Measurements from ENCODE around the gene ARMC5.

The ARMC5 gene

GRCh38 chr16:31473264-31473984, 14.1 kb downstream of the ARMC5 start:
- Histone ChIP-seq H3K27me3 (ENCODE audit: insufficient read depth, low read length) (peaks cover 47% of the 10 kb centered on the region), H3K9ac (ENCODE audit: low read depth, low read length) (no peak overlapping the region), H3K27ac (ENCODE audit: low read depth, low read length) (no peak overlapping the region), H3K9me3 (ENCODE audit: insufficient read depth, low read depth, low read length) (no peaks in the 10 kb centered on the region), H3K4me3 (ENCODE audit: low read length) (no peak overlapping the region), H3K36me3 (ENCODE audit: insufficient read depth, low read length) (0 out of 2 replicates have a peak, but pooled peaks cover 4% of the 10 kb centered on the region), H3K4me1 (ENCODE audit: insufficient read depth, low read length) (0 out of 2 replicates have a peak, but pooled peaks cover 3% of the 10 kb centered on the region)
- WGBS = 91% methylated on average over 17 of the region's 17 CpGs

GRCh38 chr16:31474173-31474714, 14.9 kb downstream of the ARMC5 start:
- Histone ChIP-seq H3K9me3 (ENCODE audit: insufficient read depth, low read depth, low read length) (no peaks in the 10 kb centered on the region), H3K27me3 (ENCODE audit: insufficient read depth, low read length) (peaks cover 51% of the 10 kb centered on the region), H3K27ac (ENCODE audit: low read depth, low read length) (no peak overlapping the region), H3K4me1 (ENCODE audit: insufficient read depth, low read length) (0 out of 2 replicates have a peak, but pooled peaks cover 3% of the 10 kb centered on the region), H3K9ac (ENCODE audit: low read depth, low read length) (no peak overlapping the region), H3K4me3 (ENCODE audit: low read length) (no peak overlapping the region), H3K36me3 (ENCODE audit: insufficient read depth, low read length) (0 out of 2 replicates have a peak, but pooled peaks cover 4% of the 10 kb centered on the region)
- 91% methylated on average over 12 of the region's 12 CpGs for WGBS

GRCh38 chr16:31474773-31475738, 15.8 kb downstream of the ARMC5 start:
- peaks cover 54% of the 10 kb centered on the region for H3K27me3 ChIP-seq (ENCODE audit: insufficient read depth, low read length)
- 95% methylated on average over 12 of the region's 12 CpGs for WGBS

GRCh38 chr16:31475946-31476302, 16.6 kb downstream of the ARMC5 start:
- H3K27ac ChIP-seq (ENCODE audit: low read depth, low read length) = no peak overlapping the region
- 0 out of 2 replicates have a peak, but pooled peaks cover 3% of the 10 kb centered on the region for H3K4me1 ChIP-seq (ENCODE audit: insufficient read depth, low read length)
- 83% methylated on average over 26 of the region's 26 CpGs for WGBS
- H3K27me3 ChIP-seq (ENCODE audit: insufficient read depth, low read length) = peaks cover 53% of the 10 kb centered on the region
- peak overlapping the region; percentile 64; the same call in 1 of the 2 replicates for H3K4me3 ChIP-seq (ENCODE audit: low read length)
- 0 out of 2 replicates have a peak, but pooled peaks cover 4% of the 10 kb centered on the region for H3K36me3 ChIP-seq (ENCODE audit: insufficient read depth, low read length)
- H3K9ac ChIP-seq (ENCODE audit: low read depth, low read length) = no peak overlapping the region
- H3K9me3 ChIP-seq (ENCODE audit: insufficient read depth, low read depth, low read length) = no peaks in the 10 kb centered on the region

More at GRCh38 chr16:31474773-31475738, 15.8 kb downstream of the ARMC5 start:
- H3K4me1 ChIP-seq (ENCODE audit: insufficient read depth, low read length) = 0 out of 2 replicates have a peak, but pooled peaks cover 3% of the 10 kb centered on the region
- H3K4me3 ChIP-seq (ENCODE audit: low read length) = no peak overlapping the region
- 0 out of 2 replicates have a peak, but pooled peaks cover 4% of the 10 kb centered on the region for H3K36me3 ChIP-seq (ENCODE audit: insufficient read depth, low read length)
- no peak overlapping the region for H3K9ac ChIP-seq (ENCODE audit: low read depth, low read length)
- H3K27ac ChIP-seq (ENCODE audit: low read depth, low read length) = no peak overlapping the region
- no peaks in the 10 kb centered on the region for H3K9me3 ChIP-seq (ENCODE audit: insufficient read depth, low read depth, low read length)

GRCh38 chr16:31476303-31477219, 17.3 kb downstream of the ARMC5 start:
- peaks cover 51% of the 10 kb centered on the region for H3K27me3 ChIP-seq (ENCODE audit: insufficient read depth, low read length)

GRCh38 chr16:31477220-31478216, 18.2 kb downstream of the ARMC5 start:
- Histone ChIP-seq H3K4me1 (ENCODE audit: insufficient read depth, low read length) (no peaks in the 10 kb centered on the region), H3K4me3 (ENCODE audit: low read length) (peak overlapping the region; percentile 59), H3K9ac (ENCODE audit: low read depth, low read length) (no peak overlapping the region), H3K36me3 (ENCODE audit: insufficient read depth, low read length) (0 out of 2 replicates have a peak, but pooled peaks cover 4% of the 10 kb centered on the region), H3K9me3 (ENCODE audit: insufficient read depth, low read depth, low read length) (no peaks in the 10 kb centered on the region), H3K27ac (ENCODE audit: low read depth, low read length) (no peak overlapping the region), H3K27me3 (ENCODE audit: insufficient read depth, low read length) (peaks cover 53% of the 10 kb centered on the region)
- WGBS = 79% methylated on average over 67 of the region's 67 CpGs

More at GRCh38 chr16:31476303-31477219, 17.3 kb downstream of the ARMC5 start:
- H3K27ac ChIP-seq (ENCODE audit: low read depth, low read length) = no peak overlapping the region
- H3K9me3 ChIP-seq (ENCODE audit: insufficient read depth, low read depth, low read length) = no peaks in the 10 kb centered on the region
- H3K4me1 ChIP-seq (ENCODE audit: insufficient read depth, low read length) = 0 out of 2 replicates have a peak, but pooled peaks cover under 1% of the 10 kb centered on the region
- peak overlapping the region; percentile 64 for H3K4me3 ChIP-seq (ENCODE audit: low read length)
- no peak overlapping the region for H3K9ac ChIP-seq (ENCODE audit: low read depth, low read length)
- H3K36me3 ChIP-seq (ENCODE audit: insufficient read depth, low read length) = 0 out of 2 replicates have a peak, but pooled peaks cover 4% of the 10 kb centered on the region
- WGBS = 84% methylated on average over 68 of the region's 68 CpGs

GRCh38 chr16:31478956-31479355, 19.7 kb downstream of the ARMC5 start:
- Histone ChIP-seq H3K27me3 (ENCODE audit: insufficient read depth, low read length) (peaks cover 46% of the 10 kb centered on the region), H3K36me3 (ENCODE audit: insufficient read depth, low read length) (0 out of 2 replicates have a peak, but pooled peaks cover 4% of the 10 kb centered on the region), H3K4me1 (ENCODE audit: insufficient read depth, low read length) (no peaks in the 10 kb centered on the region), H3K9me3 (ENCODE audit: insufficient read depth, low read depth, low read length) (no peaks in the 10 kb centered on the region), H3K27ac (ENCODE audit: low read depth, low read length) (no peak overlapping the region), H3K9ac (ENCODE audit: low read depth, low read length) (no peak overlapping the region), H3K4me3 (ENCODE audit: low read length) (no peak overlapping the region)
- WGBS = 85% methylated on average over 3 of the region's 3 CpGs

GRCh38 chr16:31479751-31480150, 20.4 kb downstream of the ARMC5 start:
- H3K9me3 ChIP-seq (ENCODE audit: insufficient read depth, low read depth, low read length) = no peaks in the 10 kb centered on the region
- no peak overlapping the region for H3K4me3 ChIP-seq (ENCODE audit: low read length)
- 92% methylated on average over 9 of the region's 9 CpGs for WGBS
- H3K9ac ChIP-seq (ENCODE audit: low read depth, low read length) = no peak overlapping the region
- H3K36me3 ChIP-seq (ENCODE audit: insufficient read depth, low read length) = 0 out of 2 replicates have a peak, but pooled peaks cover under 1% of the 10 kb centered on the region
- 0 out of 2 replicates have a peak, but pooled peaks cover under 1% of the 10 kb centered on the region for H3K4me1 ChIP-seq (ENCODE audit: insufficient read depth, low read length)
- H3K27me3 ChIP-seq (ENCODE audit: insufficient read depth, low read length) = peaks cover 40% of the 10 kb centered on the region
- no peak overlapping the region for H3K27ac ChIP-seq (ENCODE audit: low read depth, low read length)

- H3K36me3 ChIP-seq (ENCODE audit: insufficient read depth, low read length) = no peaks in the 10 kb centered on the region
- H3K4me1 ChIP-seq (ENCODE audit: insufficient read depth, low read length) = 0 out of 2 replicates have a peak, but pooled peaks cover 2% of the 10 kb centered on the region
- H3K9ac ChIP-seq (ENCODE audit: low read depth, low read length) = no peak overlapping the region
- peaks cover 40% of the 10 kb centered on the region for H3K27me3 ChIP-seq (ENCODE audit: insufficient read depth, low read length)
- H3K4me3 ChIP-seq (ENCODE audit: low read length) = no peak overlapping the region
- 84% methylated on average over 7 of the region's 7 CpGs for WGBS
- H3K27ac ChIP-seq (ENCODE audit: low read depth, low read length) = no peak overlapping the region
- no peaks in the 10 kb centered on the region for H3K9me3 ChIP-seq (ENCODE audit: insufficient read depth, low read depth, low read length)
Observed at GRCh38 chr16:31480851-31481536, 21.7 kb downstream of the ARMC5 start.

Measured in HUES64 (cell line).